Measurements from ENCODE around the gene DUOX2. TPM values are rescaled to one million over a fixed set of nuclear protein-coding genes. Genes with fewer than 3 reads are reported as not detected.

The DUOX2 gene
- total RNA-seq, 1 experiment from 2014 or later = 0.08 TPM

Other genes starting within 250 kb of the DUOX2 start
- not detected for gene TERB2, start 157.5 kb downstream of the DUOX2 start, total RNA-seq (2021; ENCODE audit: unreplicated experiment)
- gene SORD, start 91.0 kb downstream of the DUOX2 start, total RNA-seq (2021; ENCODE audit: unreplicated experiment) = 34.0 TPM
- not detected for gene DUOXA2, start 154 bp upstream of the DUOX2 start, total RNA-seq (2021; ENCODE audit: unreplicated experiment)
- not detected for gene DUOXA1, start 15.7 kb upstream of the DUOX2 start, total RNA-seq (2021; ENCODE audit: unreplicated experiment)
- gene DUOX1, start 15.8 kb upstream of the DUOX2 start, total RNA-seq (2021; ENCODE audit: unreplicated experiment) = 0.31 TPM
- 3.0 TPM for gene SHF, start 73.8 kb upstream of the DUOX2 start, total RNA-seq (2021; ENCODE audit: unreplicated experiment)
- 0.23 TPM for gene SLC28A2, start 138.1 kb upstream of the DUOX2 start, total RNA-seq (2021; ENCODE audit: unreplicated experiment)

Data from Panc1 (cell line).